Keratinocyte (primary cell): Measurements from ENCODE around the gene KIAA0408.

ENCODE experiments used
- EZH2 ChIP-seq: IDR thresholded peaks from one replicate; pipeline ENCODE4 v1.6.1; 2012; ENCODE audit warnings: inconsistent platforms, mild to moderate bottlenecking, low read length, moderate library complexity
- TF ChIP-seq, protein P1 (sequence below), 3 experiments: IDR thresholded peaks in 1 of 3; conservative IDR thresholded peaks in 1 of 3; optimal IDR thresholded peaks in 1 of 3; 2 replicates in 2 of 3; 3 replicates in 1 of 3; pipeline versions ENCODE3 to v1.5.1; 2011; ENCODE audit warnings: low read length in 3 of 3, mild to moderate bottlenecking in 3 of 3, moderate library complexity in 2 of 3, control low read depth in 1 of 3, inconsistent platforms in 1 of 3; ENCODE audit not compliant: insufficient read depth in 2 of 3; ENCODE audit errors: extremely low read depth in 1 of 3

DNA sequence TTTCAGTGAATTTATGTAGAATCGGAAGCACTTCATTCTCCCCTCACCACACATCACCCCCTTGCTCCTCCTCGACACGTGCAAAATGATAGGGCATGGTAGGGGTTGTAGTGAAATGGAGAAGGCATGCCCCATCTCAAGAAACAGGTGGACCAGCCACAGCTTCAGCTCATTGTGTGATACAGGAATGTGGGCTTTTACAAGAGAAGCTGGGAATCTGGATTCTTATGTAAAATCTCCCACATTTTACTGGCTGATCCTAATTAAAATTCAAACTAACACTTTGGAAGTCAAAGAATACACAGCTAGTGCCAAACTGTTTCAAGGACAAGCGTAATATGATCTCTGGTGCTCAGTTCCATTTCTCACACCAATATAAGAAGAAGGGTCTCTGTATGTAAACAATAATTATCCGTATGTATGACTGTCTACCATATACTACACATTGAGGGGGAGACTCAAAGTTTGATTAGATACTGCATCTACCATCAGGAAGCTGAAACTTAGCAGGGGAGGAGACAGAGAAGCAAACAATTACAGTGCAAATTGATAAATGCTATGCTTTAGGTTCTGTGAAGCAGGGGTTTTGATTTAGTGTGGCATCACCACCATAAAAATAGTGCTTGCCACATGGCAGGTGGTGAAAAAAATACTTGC, 24.3 kb upstream of the KIAA0408 start:
- TF ChIP-seq, protein P1, sequence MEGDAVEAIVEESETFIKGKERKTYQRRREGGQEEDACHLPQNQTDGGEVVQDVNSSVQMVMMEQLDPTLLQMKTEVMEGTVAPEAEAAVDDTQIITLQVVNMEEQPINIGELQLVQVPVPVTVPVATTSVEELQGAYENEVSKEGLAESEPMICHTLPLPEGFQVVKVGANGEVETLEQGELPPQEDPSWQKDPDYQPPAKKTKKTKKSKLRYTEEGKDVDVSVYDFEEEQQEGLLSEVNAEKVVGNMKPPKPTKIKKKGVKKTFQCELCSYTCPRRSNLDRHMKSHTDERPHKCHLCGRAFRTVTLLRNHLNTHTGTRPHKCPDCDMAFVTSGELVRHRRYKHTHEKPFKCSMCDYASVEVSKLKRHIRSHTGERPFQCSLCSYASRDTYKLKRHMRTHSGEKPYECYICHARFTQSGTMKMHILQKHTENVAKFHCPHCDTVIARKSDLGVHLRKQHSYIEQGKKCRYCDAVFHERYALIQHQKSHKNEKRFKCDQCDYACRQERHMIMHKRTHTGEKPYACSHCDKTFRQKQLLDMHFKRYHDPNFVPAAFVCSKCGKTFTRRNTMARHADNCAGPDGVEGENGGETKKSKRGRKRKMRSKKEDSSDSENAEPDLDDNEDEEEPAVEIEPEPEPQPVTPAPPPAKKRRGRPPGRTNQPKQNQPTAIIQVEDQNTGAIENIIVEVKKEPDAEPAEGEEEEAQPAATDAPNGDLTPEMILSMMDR (optimal IDR thresholded peaks at IDR 0.05 in 1 of 3, IDR thresholded peaks at IDR 0.05 in 1 of 3, conservative IDR thresholded peaks at IDR 0.05 in 1 of 3; ENCODE audit: extremely low read depth in 1 of 3, insufficient read depth in 2 of 3, low read length in 3 of 3) = no peak
- TF ChIP-seq EZH2 = no peak
